GM21619 (cell line): ENCODE results near the gene ANO2.
"Not testable (repeated sequence)": the region's sequence is repeated elsewhere in the genome, so short reads cannot be mapped to it uniquely, and the experiment has no call there.

Source experiments
- ATAC-seq: cut with Tn5 transposase; IDR thresholded peaks from one replicate; pipeline ENCODE4 v1.9.1; 2021; ENCODE audit not compliant: unreplicated experiment

The ANO2 gene

DNA sequence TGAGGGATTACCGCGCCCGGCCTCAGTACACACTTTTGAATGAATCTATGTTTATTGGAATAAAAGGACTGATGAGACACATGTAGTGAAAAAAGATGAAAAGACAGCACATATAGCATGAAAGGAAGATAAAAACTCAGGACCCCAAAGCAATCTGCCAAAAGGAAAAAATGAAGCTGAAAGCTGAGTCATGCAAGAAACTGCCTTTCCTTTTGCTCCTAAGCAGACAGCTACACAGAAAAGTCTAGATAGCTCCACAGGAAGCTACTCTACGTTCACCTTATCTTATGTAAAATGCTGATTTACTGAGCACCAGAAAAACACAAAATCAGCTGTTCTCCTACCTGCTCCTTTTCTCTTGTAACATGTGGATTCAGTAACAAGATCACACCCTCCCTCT lies 384.8 kb downstream of the ANO2 start:
- no peak for ATAC-seq

GRCh38 chr12:5557906-5558305 lies 387.2 kb downstream of the ANO2 start:
- ATAC-seq = no peak

GRCh38 chr12:5556946-5557673 lies 387.9 kb downstream of the ANO2 start:
- ATAC-seq = no peak

GRCh38 chr12:5556033-5556614 lies 388.9 kb downstream of the ANO2 start:
- ATAC-seq = no peak

DNA sequence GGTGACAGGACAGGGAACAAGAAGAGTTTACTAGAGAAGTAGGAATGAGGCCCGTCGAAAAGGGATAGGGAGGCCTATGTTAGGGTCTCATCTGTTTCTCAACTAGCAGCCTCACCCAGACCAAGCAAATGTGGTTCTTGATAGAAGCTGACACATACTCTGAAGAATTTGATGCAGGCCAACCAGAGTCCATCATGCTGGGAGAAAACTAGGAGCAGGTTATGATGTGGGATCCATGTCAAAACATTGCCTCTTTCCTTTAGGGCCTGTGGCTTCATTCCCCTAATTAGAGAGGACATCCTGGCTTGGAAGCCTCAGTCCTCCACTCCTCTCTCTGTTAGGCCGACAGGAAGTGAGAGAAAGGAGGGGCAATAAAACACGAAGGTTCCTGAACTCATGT lies 390.3 kb downstream of the ANO2 start:
- ATAC-seq = no peak

GRCh38 chr12:5549011-5549410 lies 396.0 kb downstream of the ANO2 start:
- no peak for ATAC-seq

GRCh38 chr12:5548152-5548943 lies 396.7 kb downstream of the ANO2 start:
- ATAC-seq = no peak

- no peak for ATAC-seq
Observed at GRCh38 chr12:5546616-5547015, 398.4 kb downstream of the ANO2 start.

DNA sequence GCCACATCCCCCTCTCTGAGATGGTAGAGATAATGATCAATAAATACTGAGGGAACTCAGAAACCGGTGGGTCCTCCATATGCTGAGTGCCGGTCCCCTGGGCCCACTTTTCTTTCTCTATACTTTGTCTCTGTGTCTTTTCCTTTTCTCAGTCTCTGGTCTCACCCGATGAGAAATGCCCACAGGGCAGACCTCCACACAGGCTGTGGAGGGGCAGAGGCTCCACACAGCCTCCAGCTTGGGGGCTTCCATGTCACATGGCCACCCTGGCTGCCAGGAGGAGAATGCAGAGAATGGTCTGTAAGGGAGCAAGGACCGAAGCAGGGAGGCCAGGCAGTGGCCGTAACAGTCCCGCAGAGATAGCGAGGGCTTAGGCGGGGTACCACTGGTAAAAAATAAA lies 407.3 kb downstream of the ANO2 start:
- no peak for ATAC-seq

GRCh38 chr12:5537026-5537615 lies 407.9 kb downstream of the ANO2 start:
- not testable (repeated sequence) for ATAC-seq

DNA sequence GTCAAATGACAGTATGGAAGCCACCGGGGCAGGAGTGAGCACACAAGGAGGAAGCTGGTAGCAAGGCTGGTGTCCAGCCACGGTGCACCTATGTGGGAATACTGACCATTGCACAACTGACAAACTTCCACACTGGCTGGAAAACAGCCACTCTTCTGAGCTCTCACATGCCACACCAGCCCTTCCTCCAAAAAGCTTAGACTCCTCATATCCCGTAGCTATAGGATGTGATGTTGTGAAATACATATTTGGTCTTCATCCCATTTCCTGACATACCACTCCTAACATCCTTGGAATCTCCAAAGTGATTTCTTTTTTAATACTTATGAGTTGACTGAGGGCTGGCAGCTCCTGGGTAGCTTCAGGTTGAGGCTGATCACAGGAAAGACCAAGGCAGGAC lies 409.5 kb downstream of the ANO2 start:
- ATAC-seq = no peak

DNA sequence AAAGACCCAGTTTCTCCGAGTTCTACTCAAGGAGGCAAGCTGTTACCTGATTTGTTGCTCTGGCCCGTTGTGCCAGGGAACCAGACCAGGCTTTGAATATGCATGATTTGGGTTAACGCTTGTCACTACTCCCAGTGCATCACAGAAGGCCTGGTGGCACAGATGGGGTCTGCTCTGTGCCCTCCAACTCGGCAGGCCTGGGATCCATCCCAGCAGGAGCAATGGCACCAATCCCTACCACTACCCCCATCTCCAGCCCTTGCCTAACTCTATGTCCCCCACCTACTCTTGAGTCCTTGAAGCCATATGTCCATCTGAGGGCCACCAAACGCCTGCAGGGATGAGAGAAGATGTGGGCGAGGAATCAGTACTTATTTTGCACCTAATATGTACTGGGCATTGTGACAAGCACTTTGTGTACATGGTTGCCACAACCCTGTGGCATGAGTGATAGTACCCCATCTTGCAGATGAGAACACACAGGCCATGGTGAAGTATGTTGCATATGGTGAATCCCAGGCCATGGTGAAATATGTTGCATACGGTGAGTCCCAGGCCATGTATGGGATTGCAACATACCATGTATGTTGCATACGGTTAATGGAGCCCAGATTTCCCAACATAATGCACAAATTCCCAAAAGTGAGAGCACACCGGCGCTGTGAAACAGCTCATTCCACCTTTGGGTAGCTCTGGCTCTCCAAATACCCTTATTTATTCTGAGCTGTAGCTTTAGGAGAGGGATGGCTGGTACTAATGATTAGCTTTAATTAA lies 410.4 kb downstream of the ANO2 start:
- ATAC-seq = no peak

DNA sequence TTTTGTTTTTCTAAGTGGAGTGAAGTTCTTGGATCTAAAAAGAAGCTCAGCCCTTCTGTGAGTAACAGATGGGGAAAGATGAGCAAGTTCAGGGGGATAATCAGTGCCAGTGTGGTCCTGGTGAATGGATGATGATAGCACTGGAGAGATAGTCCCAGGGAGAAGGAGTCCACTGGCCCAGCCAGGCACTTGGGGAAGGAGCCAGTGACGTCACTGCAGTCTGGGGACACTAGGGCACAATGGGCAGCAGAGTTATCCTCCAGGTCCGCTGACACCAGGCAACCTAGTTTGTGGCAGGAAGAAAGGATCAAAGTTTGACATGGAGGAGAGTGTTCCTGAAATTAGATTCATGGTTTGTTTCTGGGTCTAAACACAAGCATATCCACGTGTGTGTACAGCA lies 411.7 kb downstream of the ANO2 start:
- ATAC-seq = no peak

GRCh38 chr12:5525783-5526367 lies 419.2 kb downstream of the ANO2 start:
- ATAC-seq = no peak

- no peak for ATAC-seq
Observed at GRCh38 chr12:5524769-5525436, 420.2 kb downstream of the ANO2 start.

DNA sequence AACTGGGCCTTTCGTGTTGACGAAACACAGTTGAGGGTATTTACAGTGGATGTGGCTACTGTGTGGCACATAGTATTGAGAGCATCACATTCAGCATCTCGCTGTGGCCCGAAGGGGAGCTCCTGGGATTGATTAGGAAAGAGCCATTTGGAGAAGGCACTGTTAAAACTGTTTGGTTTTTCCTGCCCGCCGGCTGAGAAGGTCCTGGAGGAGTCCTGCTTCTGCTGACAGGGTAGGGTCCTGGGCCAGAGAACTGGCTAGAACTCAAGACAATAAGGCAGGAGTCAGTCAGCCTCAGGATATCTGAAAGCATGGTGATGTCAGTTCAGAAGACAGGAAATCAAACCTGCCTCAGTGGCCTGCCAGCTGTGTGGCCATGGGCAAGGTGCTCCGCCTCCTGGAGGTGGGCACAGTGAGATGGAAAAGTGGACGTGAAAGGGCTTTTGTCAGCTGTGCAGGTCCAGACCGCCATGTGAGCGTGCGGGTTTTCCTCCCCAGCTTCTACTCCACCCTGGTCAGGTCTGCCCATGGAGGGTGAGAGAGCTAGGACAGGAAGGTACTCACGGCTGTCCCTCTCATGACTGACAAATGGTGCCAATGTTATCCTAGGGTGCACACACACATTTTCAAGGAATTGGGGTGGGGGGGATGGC lies 420.8 kb downstream of the ANO2 start:
- no peak for ATAC-seq

- ATAC-seq = no peak
Observed at GRCh38 chr12:5523396-5524115, 421.5 kb downstream of the ANO2 start.

GRCh38 chr12:5522432-5523335 lies 422.4 kb downstream of the ANO2 start:
- ATAC-seq = no peak
